HG03139 (cell line): ENCODE results near the gene FOXR1.
A peak's percentile ranks its signal among the peaks of the same experiment; 100 is the strongest.
"Not testable (repeated sequence)": the region's sequence is repeated elsewhere in the genome, so short reads cannot be mapped to it uniquely, and the experiment has no call there.

Source experiments
- ATAC-seq: cut with Tn5 transposase; IDR thresholded peaks from one replicate; pipeline ENCODE4 v1.9.1; 2021; ENCODE audit not compliant: unreplicated experiment

FOXR1 gene

GRCh38 chr11:118996926-118997626 lies 25.5 kb downstream of the FOXR1 start:
- ATAC-seq = no peak

GRCh38 chr11:118997627-118998387 lies 26.2 kb downstream of the FOXR1 start, which contains the start of gene CENATAC:
Gene CENATAC, plus strand, starts transcription at chr11:118998138. Its CDS starts 60 bp downstream, at chr11:118998198.
- ATAC-seq = peak; percentile 83

GRCh38 chr11:118998388-118998717 lies 26.8 kb downstream of the FOXR1 start:
- ATAC-seq = no peak

- no peak for ATAC-seq
These were observed 27.3 kb downstream of the FOXR1 start for GRCh38 chr11:118998822-118999221.

- no peak for ATAC-seq
These were observed 29.3 kb downstream of the FOXR1 start for GRCh38 chr11:119000906-119001305.

- no peak for ATAC-seq
These were observed 35.1 kb downstream of the FOXR1 start for GRCh38 chr11:119006656-119007055.

GRCh38 chr11:119011476-119012053 lies 40.0 kb downstream of the FOXR1 start:
- ATAC-seq = no peak

GRCh38 chr11:119012629-119013170 lies 41.1 kb downstream of the FOXR1 start:
- no peak for ATAC-seq

GRCh38 chr11:119014209-119014924 lies 42.8 kb downstream of the FOXR1 start:
- ATAC-seq = no peak

GRCh38 chr11:119015054-119015611 lies 43.6 kb downstream of the FOXR1 start:
- no peak for ATAC-seq

- no peak for ATAC-seq
These were observed 44.9 kb downstream of the FOXR1 start for GRCh38 chr11:119016216-119017009.

- ATAC-seq = not testable (repeated sequence)
These were observed 45.8 kb downstream of the FOXR1 start for GRCh38 chr11:119017377-119017776.

GRCh38 chr11:119018074-119018938 lies 46.7 kb downstream of the FOXR1 start, which contains the start of the genes RPS25 and TRAPPC4:
Gene RPS25, minus strand, starts transcription at chr11:119018343. Its CDS starts 59 bp downstream, at chr11:119018284.
Gene TRAPPC4, plus strand, starts transcription at chr11:119018766. Its CDS starts 30 bp downstream, at chr11:119018796.
- peak; percentile 83 for ATAC-seq

GRCh38 chr11:119019996-119020395 lies 48.4 kb downstream of the FOXR1 start:
- ATAC-seq = no peak

GRCh38 chr11:119021631-119022030 lies 50.1 kb downstream of the FOXR1 start:
- no peak for ATAC-seq

GRCh38 chr11:119023741-119024140 lies 52.2 kb downstream of the FOXR1 start:
- ATAC-seq = no peak

GRCh38 chr11:119024430-119025098 lies 53.0 kb downstream of the FOXR1 start:
- ATAC-seq = no peak

GRCh38 chr11:119025099-119025473 lies 53.5 kb downstream of the FOXR1 start:
- ATAC-seq = no peak
